ENCODE results near the gene ASRGL1.

ASRGL1 gene

DNA sequence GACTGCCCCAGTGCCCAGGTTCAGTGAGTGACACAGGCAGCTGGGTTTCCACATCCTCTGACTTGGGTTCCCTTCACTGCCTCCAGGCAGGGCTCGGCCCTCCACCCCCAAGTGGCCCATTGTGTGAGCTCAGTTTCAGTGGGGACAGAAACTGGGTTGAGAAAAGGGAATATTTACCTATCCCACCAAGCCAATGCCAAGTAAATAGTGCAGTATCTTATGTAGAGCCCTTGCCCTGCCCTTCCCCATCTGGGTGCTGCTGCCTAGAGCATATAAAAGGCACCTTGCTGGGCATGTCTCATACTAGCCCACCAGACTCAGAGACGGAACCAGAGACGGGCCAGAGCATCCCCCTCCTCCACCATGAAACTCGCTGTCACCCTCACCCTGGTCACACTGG is 81.5 kb downstream of the ASRGL1 start, which contains the start of gene SCGB1A1:
SCGB1A1 (plus strand) TSS at position 301 of the 400 bp plus-strand sequence; CDS start at position 364, 63 bp downstream.
- H3K36me3 ChIP-seq (ENCODE audit: control insufficient read depth, insufficient read depth, low read length): no peaks in the 10 kb centered on the region
- TF ChIP-seq, protein P1, sequence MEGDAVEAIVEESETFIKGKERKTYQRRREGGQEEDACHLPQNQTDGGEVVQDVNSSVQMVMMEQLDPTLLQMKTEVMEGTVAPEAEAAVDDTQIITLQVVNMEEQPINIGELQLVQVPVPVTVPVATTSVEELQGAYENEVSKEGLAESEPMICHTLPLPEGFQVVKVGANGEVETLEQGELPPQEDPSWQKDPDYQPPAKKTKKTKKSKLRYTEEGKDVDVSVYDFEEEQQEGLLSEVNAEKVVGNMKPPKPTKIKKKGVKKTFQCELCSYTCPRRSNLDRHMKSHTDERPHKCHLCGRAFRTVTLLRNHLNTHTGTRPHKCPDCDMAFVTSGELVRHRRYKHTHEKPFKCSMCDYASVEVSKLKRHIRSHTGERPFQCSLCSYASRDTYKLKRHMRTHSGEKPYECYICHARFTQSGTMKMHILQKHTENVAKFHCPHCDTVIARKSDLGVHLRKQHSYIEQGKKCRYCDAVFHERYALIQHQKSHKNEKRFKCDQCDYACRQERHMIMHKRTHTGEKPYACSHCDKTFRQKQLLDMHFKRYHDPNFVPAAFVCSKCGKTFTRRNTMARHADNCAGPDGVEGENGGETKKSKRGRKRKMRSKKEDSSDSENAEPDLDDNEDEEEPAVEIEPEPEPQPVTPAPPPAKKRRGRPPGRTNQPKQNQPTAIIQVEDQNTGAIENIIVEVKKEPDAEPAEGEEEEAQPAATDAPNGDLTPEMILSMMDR (IDR thresholded peaks at IDR 0.05; ENCODE audit: insufficient read depth, low read length, poor library complexity, severe bottlenecking): no peak

DNA sequence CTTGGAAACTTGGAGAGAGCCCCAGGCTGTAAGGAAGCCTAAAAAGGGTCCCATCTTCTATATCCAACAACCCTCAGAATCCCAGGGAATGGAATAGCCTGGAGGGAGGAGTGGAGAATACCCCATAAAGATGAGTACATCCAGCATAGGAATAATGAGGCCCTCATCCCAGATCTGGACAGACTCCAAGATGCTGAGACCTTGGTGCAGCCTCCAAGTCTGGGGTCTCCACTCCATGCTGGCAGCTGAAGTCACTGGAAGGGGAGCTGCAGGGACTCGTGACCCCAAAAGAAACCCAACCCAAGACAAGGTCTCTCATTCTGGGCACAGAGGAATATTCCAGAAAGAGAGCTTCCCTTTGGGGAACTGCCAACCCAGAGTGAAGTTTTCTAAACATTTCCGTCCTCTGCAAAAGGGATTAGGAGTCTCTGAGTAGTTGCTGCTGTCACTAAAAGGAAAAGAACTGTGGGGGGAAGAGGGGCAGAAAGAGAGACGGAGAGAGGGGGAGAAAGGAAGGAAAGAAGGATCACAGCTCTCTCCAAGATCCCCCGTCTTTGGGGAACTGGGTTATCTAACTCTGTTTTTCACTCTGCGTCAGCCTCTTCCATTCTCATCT is 82.2 kb downstream of the ASRGL1 start:
- Histone ChIP-seq H3K27me3 (replicated peaks; ENCODE audit: control insufficient read depth, insufficient read depth, low read length) (no peaks in the 10 kb centered on the region), H3K4me3 (replicated peaks; ENCODE audit: low read depth, low read length) (no peak overlapping the region), H3K36me3 (ENCODE audit: control insufficient read depth, insufficient read depth, low read length) (no peaks in the 10 kb centered on the region)
- TF ChIP-seq, protein P1 (IDR thresholded peaks at IDR 0.05; ENCODE audit: insufficient read depth, low read length, poor library complexity, severe bottlenecking): no peak
- no peak for DNase-seq (ENCODE audit: extremely low read depth, insufficient read length)

More for the DNA sequence above, 81.5 kb downstream of the ASRGL1 start, which contains the start of gene SCGB1A1:
- no peak for DNase-seq (ENCODE audit: extremely low read depth, insufficient read length)
- H3K27me3 ChIP-seq (replicated peaks; ENCODE audit: control insufficient read depth, insufficient read depth, low read length): no peaks in the 10 kb centered on the region
- no peak within 1 kb of the TSS for H3K4me3 ChIP-seq (replicated peaks; ENCODE audit: low read depth, low read length)

DNA sequence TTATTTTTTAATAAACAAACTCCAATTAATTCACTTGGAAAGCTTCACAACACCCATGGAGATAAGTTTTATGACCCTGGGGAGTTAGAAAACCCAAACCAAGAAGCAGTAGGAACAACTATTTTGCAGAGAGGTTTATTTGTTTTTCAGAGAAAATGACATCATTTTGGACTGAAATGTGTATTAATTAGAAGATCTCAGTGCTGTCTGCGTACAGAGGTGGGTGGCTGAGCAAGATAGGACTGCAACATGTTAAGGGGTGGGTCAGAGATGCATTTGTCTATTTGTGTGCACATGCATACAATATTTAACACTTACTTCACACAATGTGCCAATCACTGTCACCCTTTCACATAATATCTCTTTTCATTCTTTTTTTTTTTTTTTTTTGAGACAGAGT is 82.7 kb downstream of the ASRGL1 start:
- Histone ChIP-seq H3K27me3 (replicated peaks; ENCODE audit: control insufficient read depth, insufficient read depth, low read length) (no peaks in the 10 kb centered on the region), H3K36me3 (ENCODE audit: control insufficient read depth, insufficient read depth, low read length) (no peaks in the 10 kb centered on the region), H3K4me3 (replicated peaks; ENCODE audit: low read depth, low read length) (no peak overlapping the region)
- TF ChIP-seq, protein P1 (IDR thresholded peaks at IDR 0.05; ENCODE audit: insufficient read depth, low read length, poor library complexity, severe bottlenecking): no peak
- DNase-seq (ENCODE audit: extremely low read depth, insufficient read length): no peak

DNA sequence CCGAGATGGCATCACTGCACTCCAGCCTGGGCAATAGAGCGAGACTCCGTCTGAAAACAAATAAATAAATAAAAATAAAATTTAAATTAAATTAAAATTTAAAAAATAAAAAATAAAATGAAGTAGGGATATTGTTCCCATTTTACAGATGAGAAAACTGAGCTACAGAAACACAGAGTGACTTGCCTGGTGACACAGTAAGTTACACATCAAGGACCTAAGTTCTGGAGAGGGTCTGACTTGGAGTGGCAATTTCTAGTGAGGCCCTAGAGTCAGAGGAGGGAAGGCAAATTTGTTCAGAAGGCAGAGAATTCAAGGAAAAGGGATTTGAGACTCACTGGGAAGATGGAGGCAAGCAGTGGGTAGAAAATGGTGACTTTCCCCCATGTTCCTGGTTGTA is 83.6 kb downstream of the ASRGL1 start:
- DNase-seq (ENCODE audit: extremely low read depth, insufficient read length): no peak
- Histone ChIP-seq H3K36me3 (ENCODE audit: control insufficient read depth, insufficient read depth, low read length) (no peaks in the 10 kb centered on the region), H3K27me3 (replicated peaks; ENCODE audit: control insufficient read depth, insufficient read depth, low read length) (no peaks in the 10 kb centered on the region), H3K4me3 (replicated peaks; ENCODE audit: low read depth, low read length) (no peak overlapping the region)
- TF ChIP-seq, protein P1 (IDR thresholded peaks at IDR 0.05; ENCODE audit: insufficient read depth, low read length, poor library complexity, severe bottlenecking): no peak

DNA sequence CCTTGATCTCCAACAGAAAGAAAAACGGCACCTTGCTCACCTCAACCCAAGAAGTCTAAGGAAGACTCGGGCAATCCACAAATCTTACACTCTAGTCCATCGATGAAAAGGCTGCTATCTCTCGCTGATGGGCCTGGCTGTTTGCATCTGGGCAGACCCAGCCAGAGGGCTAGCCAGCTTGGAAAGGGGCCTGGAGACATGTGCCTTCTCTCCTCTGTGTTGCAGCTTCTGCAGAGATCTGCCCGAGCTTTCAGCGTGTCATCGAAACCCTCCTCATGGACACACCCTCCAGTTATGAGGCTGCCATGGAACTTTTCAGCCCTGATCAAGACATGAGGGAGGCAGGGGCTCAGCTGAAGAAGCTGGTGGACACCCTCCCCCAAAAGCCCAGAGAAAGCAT is 84.7 kb downstream of the ASRGL1 start:
- DNase-seq (ENCODE audit: extremely low read depth, insufficient read length): no peak
- H3K36me3 ChIP-seq (ENCODE audit: control insufficient read depth, insufficient read depth, low read length): no peaks in the 10 kb centered on the region

More for the DNA sequence above, 84.7 kb downstream of the ASRGL1 start:
- Histone ChIP-seq H3K4me3 (replicated peaks; ENCODE audit: low read depth, low read length) (no peak overlapping the region), H3K27me3 (replicated peaks; ENCODE audit: control insufficient read depth, insufficient read depth, low read length) (no peaks in the 10 kb centered on the region)
- TF ChIP-seq, protein P1 (IDR thresholded peaks at IDR 0.05; ENCODE audit: insufficient read depth, low read length, poor library complexity, severe bottlenecking): no peak
